ENCODE data around the gene PAM.

DNA sequence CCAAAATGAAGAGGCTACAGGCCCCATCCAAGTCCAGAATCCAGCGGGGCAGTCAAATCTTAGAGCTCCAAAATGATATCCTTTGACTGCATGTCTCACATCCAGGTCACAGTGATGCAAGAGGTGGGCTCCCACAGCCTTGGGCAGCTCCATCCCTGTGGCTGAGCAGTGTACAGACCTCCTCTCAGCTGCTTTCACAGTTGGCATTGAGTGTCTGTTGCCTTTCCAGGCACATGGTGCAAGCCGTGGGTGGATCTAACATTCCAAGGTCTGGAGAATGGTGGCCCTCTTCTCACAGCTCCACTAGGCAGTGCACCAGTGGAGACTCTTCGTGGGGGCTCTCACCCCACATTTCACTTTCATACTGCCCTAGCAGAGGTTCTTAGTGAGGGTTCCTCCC is 244.1 kb downstream of the PAM start:
- TF ChIP-seq, protein P1, sequence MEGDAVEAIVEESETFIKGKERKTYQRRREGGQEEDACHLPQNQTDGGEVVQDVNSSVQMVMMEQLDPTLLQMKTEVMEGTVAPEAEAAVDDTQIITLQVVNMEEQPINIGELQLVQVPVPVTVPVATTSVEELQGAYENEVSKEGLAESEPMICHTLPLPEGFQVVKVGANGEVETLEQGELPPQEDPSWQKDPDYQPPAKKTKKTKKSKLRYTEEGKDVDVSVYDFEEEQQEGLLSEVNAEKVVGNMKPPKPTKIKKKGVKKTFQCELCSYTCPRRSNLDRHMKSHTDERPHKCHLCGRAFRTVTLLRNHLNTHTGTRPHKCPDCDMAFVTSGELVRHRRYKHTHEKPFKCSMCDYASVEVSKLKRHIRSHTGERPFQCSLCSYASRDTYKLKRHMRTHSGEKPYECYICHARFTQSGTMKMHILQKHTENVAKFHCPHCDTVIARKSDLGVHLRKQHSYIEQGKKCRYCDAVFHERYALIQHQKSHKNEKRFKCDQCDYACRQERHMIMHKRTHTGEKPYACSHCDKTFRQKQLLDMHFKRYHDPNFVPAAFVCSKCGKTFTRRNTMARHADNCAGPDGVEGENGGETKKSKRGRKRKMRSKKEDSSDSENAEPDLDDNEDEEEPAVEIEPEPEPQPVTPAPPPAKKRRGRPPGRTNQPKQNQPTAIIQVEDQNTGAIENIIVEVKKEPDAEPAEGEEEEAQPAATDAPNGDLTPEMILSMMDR (IDR thresholded peaks at IDR 0.05), result no peak
- TF ChIP-seq POLR2A (IDR thresholded peaks at IDR 0.05), result no peak

Data from heart left ventricle (tissue), 13 donors.